ENCODE measurements around the gene BEX3. TPM values are rescaled to one million over a fixed set of nuclear protein-coding genes. Genes with fewer than 3 reads are reported as not detected.

BEX3 gene
- total RNA-seq, 4 donors from 2014 or later, result 284 to 491 (median 355) TPM

DNA sequence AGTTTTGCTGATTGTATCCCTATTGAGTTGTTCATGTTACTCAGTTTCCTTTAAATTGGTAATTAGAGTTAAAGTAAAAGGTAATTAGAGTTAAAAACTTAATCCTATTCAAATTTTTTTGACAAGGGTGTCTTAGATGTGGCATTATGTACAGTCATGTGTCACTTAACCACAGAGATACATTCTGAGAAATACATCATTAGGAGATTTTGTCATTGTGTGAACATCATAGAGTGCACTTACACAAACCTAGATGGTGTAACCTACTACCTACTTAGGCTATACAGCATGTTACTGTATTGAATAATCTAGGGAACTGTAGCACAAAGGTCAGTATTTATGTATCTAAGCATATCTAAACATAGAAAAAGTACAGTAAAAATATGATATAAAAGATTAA is 39.2 kb downstream of the BEX3 start:
- H3K4me1 ChIP-seq, result no peaks in the 10 kb centered on the region
- TF ChIP-seq POLR2A (IDR thresholded peaks at IDR 0.05), result no peak
- TF ChIP-seq CTCF (IDR thresholded peaks at IDR 0.05), result no peak
- intact Hi-C loops (cut with DNase I), result no loop called here
- H3K36me3 ChIP-seq, result no peaks in the 10 kb centered on the region
- H3K9me3 ChIP-seq, result no peaks in the 10 kb centered on the region
- no peak overlapping the region for H3K27ac ChIP-seq
- H3K27me3 ChIP-seq, result no peaks in the 10 kb centered on the region
- H3K4me3 ChIP-seq (replicated peaks in 1 of 3), result no peak overlapping the region
- no peak for DNase-seq

GRCh38 chrX:103417370-103417769 is 41.0 kb downstream of the BEX3 start:
- no peak overlapping the region for H3K27ac ChIP-seq
- no peaks in the 10 kb centered on the region for H3K27me3 ChIP-seq
- TF ChIP-seq CTCF (IDR thresholded peaks at IDR 0.05) (no peak), POLR2A (IDR thresholded peaks at IDR 0.05) (no peak)
- H3K4me3 ChIP-seq (replicated peaks in 1 of 3), result no peak overlapping the region
- intact Hi-C loops (cut with DNase I), result no loop called here
- 94 to 100% methylated on average over 1 of the region's 1 CpG for WGBS, 2 donors
- no peaks in the 10 kb centered on the region for H3K36me3 ChIP-seq
- no peak for DNase-seq
- H3K9me3 ChIP-seq, result no peaks in the 10 kb centered on the region
- no peaks in the 10 kb centered on the region for H3K4me1 ChIP-seq

DNA sequence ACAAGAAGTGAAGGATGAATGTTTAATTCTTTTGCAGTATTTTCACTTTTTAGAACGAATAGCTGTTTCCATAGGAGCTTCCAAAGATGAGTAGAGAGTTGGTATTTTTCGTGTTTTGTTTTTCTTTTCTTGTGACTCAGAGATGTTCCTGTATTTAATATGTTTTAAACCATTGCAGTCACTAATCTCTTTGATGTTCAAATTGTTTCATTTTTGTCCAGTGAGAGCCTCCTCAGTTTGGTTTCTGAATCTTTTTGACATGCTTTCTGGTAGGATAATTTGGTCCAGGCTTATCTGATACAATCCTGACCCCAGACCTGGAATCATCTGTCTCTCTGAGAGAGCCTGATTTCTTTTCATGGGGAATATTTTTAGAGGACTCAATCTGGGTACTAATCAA is 41.6 kb downstream of the BEX3 start:
- TF ChIP-seq CTCF (IDR thresholded peaks at IDR 0.05) (no peak), POLR2A (IDR thresholded peaks at IDR 0.05) (no peak)
- Histone ChIP-seq H3K36me3 (no peaks in the 10 kb centered on the region), H3K9me3 (no peaks in the 10 kb centered on the region), H3K4me1 (no peaks in the 10 kb centered on the region), H3K4me3 (replicated peaks in 1 of 3) (no peak overlapping the region), H3K27ac (no peak overlapping the region), H3K27me3 (no peaks in the 10 kb centered on the region)
- intact Hi-C loops (cut with DNase I), result no loop called here
- DNase-seq, result no peak
- WGBS, 2 donors, result 77 to 88% methylated on average over 2 of the region's 2 CpGs

- DNase-seq, result no peak
- H3K27me3 ChIP-seq, result no peaks in the 10 kb centered on the region
- intact Hi-C loops (cut with DNase I), result no loop called here
- H3K4me3 ChIP-seq (replicated peaks in 1 of 3), result no peak overlapping the region
- no peaks in the 10 kb centered on the region for H3K9me3 ChIP-seq
- TF ChIP-seq CTCF (IDR thresholded peaks at IDR 0.05) (no peak), POLR2A (IDR thresholded peaks at IDR 0.05) (no peak)
- no peak overlapping the region for H3K27ac ChIP-seq
- WGBS, 2 donors, result 88 to 91% methylated on average over 1 of the region's 1 CpG
- H3K4me1 ChIP-seq, result no peaks in the 10 kb centered on the region
- H3K36me3 ChIP-seq, result no peaks in the 10 kb centered on the region
Observed at GRCh38 chrX:103418811-103419340, 42.5 kb downstream of the BEX3 start.

GRCh38 chrX:103423955-103424638 is 47.8 kb downstream of the BEX3 start:
- no peak for TF ChIP-seq POLR2A (IDR thresholded peaks at IDR 0.05)
- no peak for TF ChIP-seq CTCF (IDR thresholded peaks at IDR 0.05)
- Histone ChIP-seq H3K4me3 (replicated peaks in 1 of 3) (no peak overlapping the region), H3K36me3 (no peaks in the 10 kb centered on the region), H3K4me1 (no peaks in the 10 kb centered on the region), H3K27me3 (no peaks in the 10 kb centered on the region), H3K9me3 (no peaks in the 10 kb centered on the region), H3K27ac (no peak overlapping the region)
- no peak for DNase-seq
- whole genome bisulfite sequencing, 2 donors, result 76 to 100% methylated on average over 2 of the region's 3 CpGs
- intact Hi-C loops (cut with DNase I), result no loop called here

Small RNAs within 50 kb of the gene (small RNA-seq; reads per million reads assigned to genes)
- gene Z92846.1, result not detected

Other genes starting within 250 kb of the BEX3 start
- gene BEX4, start 161.4 kb upstream of the BEX3 start, total RNA-seq, result 100 to 1,000 TPM in 2 of 4 donors, 10 to 100 TPM in 2; 72.2 to 123 (median 103) TPM
- gene TCEAL8, start 121.4 kb upstream of the BEX3 start, total RNA-seq, result 100 to 1,000 TPM in 1 of 4 donors, 10 to 100 TPM in 3; 74.5 to 106 (median 83.8) TPM
- 1 to 10 TPM in 2 of 4 donors, under 1 TPM in 1, not detected in 1; 0.88 to 2.2 (median 1.0) TPM for gene TCEAL5, start 99.8 kb upstream of the BEX3 start, total RNA-seq
- 100 to 1,000 TPM in 2 of 4 donors, 10 to 100 TPM in 2; 91.4 to 113 (median 102) TPM for gene BEX2, start 65.5 kb upstream of the BEX3 start, total RNA-seq
- 1 to 10 TPM; 2.3 to 6.6 (median 4.1) TPM for gene TCEAL7, start 46.3 kb upstream of the BEX3 start, total RNA-seq
- gene TCEAL9, start 20.0 kb upstream of the BEX3 start, total RNA-seq, result 100 to 1,000 TPM; 123 to 140 (median 132) TPM
- gene RAB40A, start 143.0 kb downstream of the BEX3 start, total RNA-seq, result under 1 TPM; 0.33 to 0.71 (median 0.58) TPM
- 10 to 100 TPM; 72.0 to 91.8 (median 79.8) TPM for gene TCEAL4, start 209.0 kb downstream of the BEX3 start, total RNA-seq
- 10 to 100 TPM; 38.1 to 61.1 (median 43.7) TPM for gene TCEAL3, start 231.4 kb downstream of the BEX3 start, total RNA-seq